ENCODE data around the gene KHSRP. TPM values are rescaled to one million over a fixed set of nuclear protein-coding genes. Genes with fewer than 3 reads are reported as not detected.

KHSRP gene
- total and polyA plus RNA-seq, 2 of the 13 experiments (the other 11 are each of a cell fraction or from before 2014, with no cell fraction given), result 72.1 to 129 TPM

DNA sequence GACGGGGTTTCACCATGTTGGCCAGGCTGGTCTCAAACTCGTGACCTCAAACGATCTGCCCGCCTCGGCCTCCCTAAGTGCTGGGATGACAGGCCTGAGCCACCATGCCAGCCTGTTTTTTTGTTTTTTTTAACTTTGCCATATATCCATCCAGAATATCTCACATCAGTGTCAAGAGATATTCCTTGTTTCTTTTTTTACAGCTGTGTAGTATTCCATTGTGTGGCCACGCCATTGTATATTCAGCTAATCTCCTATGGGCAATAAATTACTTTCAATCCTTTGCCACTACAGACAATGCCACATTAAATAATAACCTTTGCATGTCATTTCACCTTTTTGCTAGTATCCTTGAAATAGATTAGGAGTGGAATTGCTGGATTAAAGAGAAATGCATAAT, 15.3 kb downstream of the KHSRP start (continued):
- TF ChIP-seq, protein P1, sequence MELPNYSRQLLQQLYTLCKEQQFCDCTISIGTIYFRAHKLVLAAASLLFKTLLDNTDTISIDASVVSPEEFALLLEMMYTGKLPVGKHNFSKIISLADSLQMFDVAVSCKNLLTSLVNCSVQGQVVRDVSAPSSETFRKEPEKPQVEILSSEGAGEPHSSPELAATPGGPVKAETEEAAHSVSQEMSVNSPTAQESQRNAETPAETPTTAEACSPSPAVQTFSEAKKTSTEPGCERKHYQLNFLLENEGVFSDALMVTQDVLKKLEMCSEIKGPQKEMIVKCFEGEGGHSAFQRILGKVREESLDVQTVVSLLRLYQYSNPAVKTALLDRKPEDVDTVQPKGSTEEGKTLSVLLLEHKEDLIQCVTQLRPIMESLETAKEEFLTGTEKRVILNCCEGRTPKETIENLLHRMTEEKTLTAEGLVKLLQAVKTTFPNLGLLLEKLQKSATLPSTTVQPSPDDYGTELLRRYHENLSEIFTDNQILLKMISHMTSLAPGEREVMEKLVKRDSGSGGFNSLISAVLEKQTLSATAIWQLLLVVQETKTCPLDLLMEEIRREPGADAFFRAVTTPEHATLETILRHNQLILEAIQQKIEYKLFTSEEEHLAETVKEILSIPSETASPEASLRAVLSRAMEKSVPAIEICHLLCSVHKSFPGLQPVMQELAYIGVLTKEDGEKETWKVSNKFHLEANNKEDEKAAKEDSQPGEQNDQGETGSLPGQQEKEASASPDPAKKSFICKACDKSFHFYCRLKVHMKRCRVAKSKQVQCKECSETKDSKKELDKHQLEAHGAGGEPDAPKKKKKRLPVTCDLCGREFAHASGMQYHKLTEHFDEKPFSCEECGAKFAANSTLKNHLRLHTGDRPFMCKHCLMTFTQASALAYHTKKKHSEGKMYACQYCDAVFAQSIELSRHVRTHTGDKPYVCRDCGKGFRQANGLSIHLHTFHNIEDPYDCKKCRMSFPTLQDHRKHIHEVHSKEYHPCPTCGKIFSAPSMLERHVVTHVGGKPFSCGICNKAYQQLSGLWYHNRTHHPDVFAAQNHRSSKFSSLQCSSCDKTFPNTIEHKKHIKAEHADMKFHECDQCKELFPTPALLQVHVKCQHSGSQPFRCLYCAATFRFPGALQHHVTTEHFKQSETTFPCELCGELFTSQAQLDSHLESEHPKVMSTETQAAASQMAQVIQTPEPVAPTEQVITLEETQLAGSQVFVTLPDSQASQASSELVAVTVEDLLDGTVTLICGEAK (IDR thresholded peaks at IDR 0.05), result no peak
- TF ChIP-seq, protein P1 (CRISPR knock-in tag; IDR thresholded peaks at IDR 0.05), result no peak
- no peak for TF ChIP-seq IRF2 (CRISPR knock-in tag; IDR thresholded peaks at IDR 0.05)
- TF ChIP-seq ZNF768 (CRISPR knock-in tag; IDR thresholded peaks at IDR 0.05), result no peak
- no peak for TF ChIP-seq PHF21A (CRISPR knock-in tag; IDR thresholded peaks at IDR 0.05)
- no peak for TF ChIP-seq ZNF235 (CRISPR knock-in tag; IDR thresholded peaks at IDR 0.05; ENCODE audit: borderline replicate concordance)
- TF ChIP-seq FOXK2 (IDR thresholded peaks at IDR 0.05), result no peak
